ENCODE data around the gene PTPRG. TPM values are rescaled to one million over a fixed set of nuclear protein-coding genes. Genes with fewer than 3 reads are reported as not detected.

Gene PTPRG
- total RNA-seq, 1 donor from 2014 or later, result 77.2 TPM

GRCh38 chr3:62159056-62159708, 597.8 kb downstream of the PTPRG start:
- Mint-ChIP-seq H3K4me1 (ENCODE audit: unreplicated experiment) (peaks cover 4% of the 10 kb centered on the region), H3K36me3 (peaks cover 22% of the 10 kb centered on the region)
- TF ChIP-seq CTCF (conservative IDR thresholded peaks at IDR 0.05), result no peak

GRCh38 chr3:62159709-62160092, 598.3 kb downstream of the PTPRG start:
- Mint-ChIP-seq H3K4me1 (ENCODE audit: unreplicated experiment) (peaks cover 4% of the 10 kb centered on the region), H3K9me3 (no peaks in the 10 kb centered on the region), H3K36me3 (peaks cover 22% of the 10 kb centered on the region), H3K27ac (no peak overlapping the region), H3K27me3 (no peaks in the 10 kb centered on the region), H3K4me3 (no peak overlapping the region)
- TF ChIP-seq CTCF (conservative IDR thresholded peaks at IDR 0.05), result no peak
- DNase-seq (ENCODE audit: extremely low spot score, unreplicated experiment), result no peak

More at GRCh38 chr3:62159056-62159708, 597.8 kb downstream of the PTPRG start:
- Mint-ChIP-seq H3K27ac (no peak overlapping the region), H3K4me3 (no peak overlapping the region), H3K27me3 (no peaks in the 10 kb centered on the region), H3K9me3 (no peaks in the 10 kb centered on the region)
- DNase-seq (ENCODE audit: extremely low spot score, unreplicated experiment), result no peak

- Mint-ChIP-seq H3K27ac (no peak overlapping the region), H3K36me3 (peaks cover 22% of the 10 kb centered on the region), H3K4me1 (ENCODE audit: unreplicated experiment) (peaks cover 4% of the 10 kb centered on the region), H3K4me3 (no peak overlapping the region), H3K27me3 (no peaks in the 10 kb centered on the region), H3K9me3 (no peaks in the 10 kb centered on the region)
- no peak for TF ChIP-seq CTCF (conservative IDR thresholded peaks at IDR 0.05)
- no peak for DNase-seq (ENCODE audit: extremely low spot score, unreplicated experiment)
Observed at GRCh38 chr3:62161371-62161770, 600.0 kb downstream of the PTPRG start.

- Mint-ChIP-seq H3K36me3 (peaks cover 8% of the 10 kb centered on the region), H3K9me3 (no peaks in the 10 kb centered on the region), H3K4me1 (ENCODE audit: unreplicated experiment) (peaks cover 5% of the 10 kb centered on the region), H3K4me3 (no peak overlapping the region), H3K27ac (no peak overlapping the region), H3K27me3 (no peaks in the 10 kb centered on the region)
- TF ChIP-seq CTCF (conservative IDR thresholded peaks at IDR 0.05), result no peak
- no peak for DNase-seq (ENCODE audit: extremely low spot score, unreplicated experiment)
Observed at GRCh38 chr3:62164196-62164595, 602.8 kb downstream of the PTPRG start.

- Mint-ChIP-seq H3K27me3 (no peaks in the 10 kb centered on the region), H3K4me1 (ENCODE audit: unreplicated experiment) (peaks cover 7% of the 10 kb centered on the region), H3K36me3 (peaks cover 10% of the 10 kb centered on the region), H3K9me3 (no peaks in the 10 kb centered on the region), H3K4me3 (no peak overlapping the region), H3K27ac (no peak overlapping the region)
- DNase-seq (ENCODE audit: extremely low spot score, unreplicated experiment), result no peak
- no peak for TF ChIP-seq CTCF (conservative IDR thresholded peaks at IDR 0.05)
Observed at GRCh38 chr3:62164746-62165145, 603.4 kb downstream of the PTPRG start.

Data from type B pancreatic cell (in vitro differentiated cells).